Kidney (tissue), 14 donors: ENCODE data around the gene PRR27. TPM values are rescaled to one million over a fixed set of nuclear protein-coding genes. Genes with fewer than 3 reads are reported as not detected.

Source experiments
- DNase-seq, 5 donors: peaks; one replicate each; pipeline ENCODE4 v3.0.0-alpha.2; 2013 to 2020
- FAIRE-seq: peaks from 2 replicates; lab custom pipeline; 2012; peaks lifted over from hg19 to GRCh38; lab: Jason Lieb, UNC
- H3K27ac ChIP-seq, 2 donors: one replicate each; pipeline ENCODE4 v1.7.0; 2013; ENCODE audit warnings: low read depth in 2 of 2, low read length in 2 of 2, inconsistent platforms in 1 of 2
- H3K27me3 ChIP-seq: one replicate; pipeline ENCODE4 v1.7.1; 2013; ENCODE audit warnings: low read length, inconsistent platforms; ENCODE audit not compliant: control insufficient read depth, insufficient read depth
- H3K36me3 ChIP-seq, 3 donors: one replicate each; pipeline versions ENCODE4 v1.7.0 to v1.7.1; 2013; ENCODE audit warnings: low read length in 3 of 3, control low read depth in 1 of 3, inconsistent platforms in 1 of 3; ENCODE audit not compliant: insufficient read depth in 3 of 3, control insufficient read depth in 2 of 3
- H3K4me1 ChIP-seq, 3 donors: one replicate each; pipeline versions ENCODE4 v1.7.0 to v1.7.1; 2013; ENCODE audit warnings: low read length in 3 of 3, inconsistent platforms in 1 of 3, low read depth in 1 of 3; ENCODE audit not compliant: control insufficient read depth in 2 of 3, insufficient read depth in 2 of 3
- H3K4me3 ChIP-seq, 3 donors: one replicate each; pipeline versions ENCODE4 v1.7.0 to v1.8.1; 2013; ENCODE audit warnings: low read length in 3 of 3, control low read depth in 1 of 3, inconsistent platforms in 1 of 3
- H3K9ac ChIP-seq, 3 donors: one replicate each; pipeline versions ENCODE4 v1.7.0 to v1.7.1; 2013; ENCODE audit warnings: low read length in 3 of 3, control low read depth in 1 of 3, inconsistent platforms in 1 of 3
- H3K9me3 ChIP-seq, 3 donors: one replicate each; pipeline versions ENCODE4 v1.7.0 to v1.7.1; 2013; ENCODE audit warnings: low read length in 3 of 3, control low read depth in 1 of 3, inconsistent platforms in 1 of 3; ENCODE audit not compliant: control insufficient read depth in 2 of 3, insufficient read depth in 1 of 3
- CTCF ChIP-seq: IDR thresholded peaks from 3 replicates; pipeline ENCODE4 v1.5.1; 2012; ENCODE audit warnings: mild to moderate bottlenecking, moderate library complexity, borderline replicate concordance; ENCODE audit not compliant: insufficient read depth; ENCODE audit errors: extremely low read depth
- intact Hi-C: fragments of 100-400 bp; cut with DNase I; formaldehyde crosslinking; loops from one replicate; pipeline ENCODE4 v1.11.1; 2022
- polyA plus RNA-seq: library from polyadenylated mRNA; stranded (reverse); fragments of 350-450 nt; fragmentation: Illumina TruSeq; extraction: RNeasy Lipid Tissue Mini Kit (QIAGEN cat#74804); gene quantifications from one replicate; pipeline ENCODE4 v1.2.3, GENCODE V29; 2014; ENCODE audit warnings: low read depth, low replicate concordance; ENCODE audit not compliant: insufficient read depth
- total RNA-seq: library from RNA; stranded (reverse); fragmentation: NEBNext Ultra II Directional; extraction: Animal tissue kit (Norgen Biotek cat#: 25700); gene quantifications from one replicate; pipeline ENCODE4 v1.2.1, GENCODE V29; 2021
- donor health status: control.
- donor health status: control.
- donor health status: control.
- donor health status: control.
- donor health status: control.
- donor health status: DM: yes; HTN: yes; CAD: no.
- donor health status: Normal renal cell carcinoma (clear cell type).

Gene PRR27
- total and polyA plus RNA-seq, 2 donors from 2014 or later = not detected

GRCh38 chr4:70183168-70183939 is 29.3 kb downstream of the PRR27 start:
- H3K36me3 ChIP-seq = no peaks in the 10 kb centered on the region
- H3K9me3 ChIP-seq = no peaks in the 10 kb centered on the region
- peak in 3 of 5 donors; percentile 19 to 60 (median 48) for DNase-seq
- FAIRE-seq = no peak
- no peak overlapping the region for H3K9ac ChIP-seq
- intact Hi-C loops = no loop called here
- peak; percentile 33 for TF ChIP-seq CTCF
- no peaks in the 10 kb centered on the region for H3K4me1 ChIP-seq
- no peak overlapping the region for H3K27ac ChIP-seq
- H3K27me3 ChIP-seq = no peaks in the 10 kb centered on the region
- no peak overlapping the region for H3K4me3 ChIP-seq

DNA sequence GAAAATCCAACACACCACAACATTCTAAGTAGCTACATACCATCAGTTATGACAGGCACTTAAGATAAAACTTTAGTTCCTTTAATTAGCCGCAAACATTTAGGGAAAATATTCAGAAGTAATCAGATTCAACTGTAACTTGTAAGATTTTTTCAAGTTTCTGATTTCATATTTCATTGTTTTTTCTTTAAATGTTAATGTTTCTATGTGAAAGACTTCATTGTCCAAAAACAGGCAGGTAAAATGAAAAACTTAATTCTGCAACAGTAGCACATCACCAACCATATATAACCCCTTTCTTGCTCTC is 29.9 kb downstream of the PRR27 start:
- H3K4me3 ChIP-seq = no peak overlapping the region
- DNase-seq = no peak
- H3K27me3 ChIP-seq = no peaks in the 10 kb centered on the region
- no peaks in the 10 kb centered on the region for H3K36me3 ChIP-seq
- no peaks in the 10 kb centered on the region for H3K9me3 ChIP-seq
- TF ChIP-seq CTCF = no peak
- no peak overlapping the region for H3K9ac ChIP-seq
- FAIRE-seq = no peak
- no peaks in the 10 kb centered on the region for H3K4me1 ChIP-seq
- H3K27ac ChIP-seq = no peak overlapping the region
- intact Hi-C loops = no loop called here

GRCh38 chr4:70187216-70187615 is 33.2 kb downstream of the PRR27 start:
- Histone ChIP-seq H3K9me3 (no peaks in the 10 kb centered on the region), H3K4me3 (no peak overlapping the region), H3K36me3 (no peaks in the 10 kb centered on the region), H3K27me3 (no peaks in the 10 kb centered on the region), H3K9ac (no peak overlapping the region), H3K4me1 (no peaks in the 10 kb centered on the region), H3K27ac (no peak overlapping the region)
- no peak for FAIRE-seq
- intact Hi-C loops = no loop called here
- DNase-seq = no peak
- TF ChIP-seq CTCF = no peak

DNA sequence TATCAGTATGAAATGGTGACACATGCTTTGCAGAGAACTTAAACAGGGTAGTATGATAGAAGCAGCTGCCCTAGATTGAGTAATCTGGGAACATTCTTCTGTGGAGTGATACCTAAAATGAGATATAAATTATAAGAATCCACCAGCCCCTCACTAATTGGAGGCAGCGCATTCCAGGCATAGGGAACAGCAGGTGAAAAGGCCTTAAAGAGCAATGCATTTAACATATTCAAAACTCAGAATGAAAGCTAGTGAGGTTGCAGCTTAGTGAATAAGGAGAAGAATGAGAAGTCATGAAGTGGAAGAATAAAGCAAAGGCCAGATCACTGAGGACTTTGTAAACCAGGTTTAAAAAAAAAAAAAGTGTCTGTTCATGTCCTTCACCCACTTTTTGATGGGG is 36.5 kb downstream of the PRR27 start:
- no peak overlapping the region for H3K27ac ChIP-seq
- H3K4me3 ChIP-seq = no peak overlapping the region
- H3K9me3 ChIP-seq = no peaks in the 10 kb centered on the region
- no peaks in the 10 kb centered on the region for H3K27me3 ChIP-seq
- H3K4me1 ChIP-seq = no peaks in the 10 kb centered on the region
- no peak for DNase-seq
- no peaks in the 10 kb centered on the region for H3K36me3 ChIP-seq
- TF ChIP-seq CTCF = no peak
- intact Hi-C loops = no loop called here
- H3K9ac ChIP-seq = no peak overlapping the region
- no peak for FAIRE-seq
